ENCODE results near the gene FAM162A.

GRCh38 chr3:122443090-122443489 is 59.1 kb downstream of the FAM162A start:
- no peak for TF ChIP-seq CTCF (IDR thresholded peaks at IDR 0.05; ENCODE audit: low read depth, low read length, missing input control)
- no peak for TF ChIP-seq FOXA2 (IDR thresholded peaks at IDR 0.05)
- no peak for TF ChIP-seq ATF3 (IDR thresholded peaks at IDR 0.05)
- TF ChIP-seq, protein P1, sequence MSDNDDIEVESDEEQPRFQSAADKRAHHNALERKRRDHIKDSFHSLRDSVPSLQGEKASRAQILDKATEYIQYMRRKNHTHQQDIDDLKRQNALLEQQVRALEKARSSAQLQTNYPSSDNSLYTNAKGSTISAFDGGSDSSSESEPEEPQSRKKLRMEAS (IDR thresholded peaks at IDR 0.05) = no peak
- no peak for TF ChIP-seq YY1 (IDR thresholded peaks at IDR 0.05)
- no peak for TF ChIP-seq JUND (IDR thresholded peaks at IDR 0.05)
- no peak for TF ChIP-seq NR2F2 (IDR thresholded peaks at IDR 0.05)

Measured in liver (tissue), 3 donors.